OCI-LY1 (cell line): Measurements from ENCODE around the gene YPEL5.
A peak's percentile ranks its signal among the peaks of the same experiment; 100 is the strongest.

Experiments
- H2AFZ ChIP-seq: fragments of 200-600 bp; sonication (generic), shearing (Covaris generic); 2 replicates; pipeline ENCODE4 v1.6.0; 2014; ENCODE audit warnings: antibody characterized with exemption, mild to moderate bottlenecking, low read length
- H3F3A ChIP-seq: fragments of 200-600 bp; sonication (generic), shearing (Covaris generic); 2 replicates; pipeline ENCODE4 v1.6.0; 2014; ENCODE audit warnings: mild to moderate bottlenecking, antibody characterized with exemption, low read length, moderate library complexity; ENCODE audit not compliant: insufficient read depth
- H3K27ac ChIP-seq: fragments of 200-600 bp; sonication (generic); 2 replicates; pipeline ENCODE4 v1.5.1; 2014; ENCODE audit warnings: low read length, mixed run types, mild to moderate bottlenecking, low read depth; ENCODE audit not compliant: poor library complexity, severe bottlenecking
- H3K27me3 ChIP-seq: fragments of 200-600 bp; sonication (generic); 2 replicates; pipeline ENCODE4 v1.6.0; 2014; ENCODE audit warnings: antibody characterized with exemption, mild to moderate bottlenecking, low read length, moderate library complexity; ENCODE audit not compliant: insufficient read depth
- H3K36me3 ChIP-seq: fragments of 200-600 bp; sonication (generic); 2 replicates; pipeline ENCODE4 v1.6.1; 2014; ENCODE audit warnings: mild to moderate bottlenecking, antibody characterized with exemption, low read length, moderate library complexity, mixed read lengths; ENCODE audit not compliant: insufficient read depth
- H3K4me1 ChIP-seq: fragments of 200-600 bp; sonication (generic); 2 replicates; pipeline ENCODE4 v1.5.1; 2014; ENCODE audit warnings: mild to moderate bottlenecking, low read length, moderate library complexity; ENCODE audit not compliant: insufficient read depth, severe bottlenecking
- H3K4me2 ChIP-seq: fragments of 200-600 bp; sonication (generic), shearing (Covaris generic); 2 replicates; pipeline ENCODE4 v1.6.1; 2014; ENCODE audit warnings: low read length
- H3K4me3 ChIP-seq: fragments of 200-600 bp; sonication (generic); 2 replicates; pipeline ENCODE4 v1.5.1; 2014; ENCODE audit warnings: low read length, low read depth, mild to moderate bottlenecking, mixed read lengths; ENCODE audit not compliant: poor library complexity, severe bottlenecking
- H3K79me2 ChIP-seq: fragments of 200-600 bp; shearing (Covaris generic); 2 replicates; pipeline ENCODE4 v1.6.1; 2016; ENCODE audit warnings: mixed run types, low read length, mixed read lengths; ENCODE audit not compliant: insufficient read depth
- H3K9ac ChIP-seq: fragments of 200-600 bp; sonication (generic), shearing (Covaris generic); 2 replicates; pipeline ENCODE4 v1.6.1; 2014; ENCODE audit warnings: mild to moderate bottlenecking, low read length, mixed read lengths
- H3K9me2 ChIP-seq: fragments of 200-600 bp; sonication (generic), shearing (Covaris generic); 2 replicates; pipeline ENCODE4 v1.6.1; 2014; ENCODE audit warnings: low read depth, mild to moderate bottlenecking, low read length, mixed read lengths
- H3K9me3 ChIP-seq: fragments of 200-600 bp; shearing (Covaris generic); 2 replicates; pipeline ENCODE4 v1.6.1; 2014; ENCODE audit warnings: low read length, mixed read lengths
- H4K20me1 ChIP-seq: fragments of 200-600 bp; sonication (generic), shearing (Covaris generic); 2 replicates; pipeline ENCODE4 v1.6.0; 2016; ENCODE audit warnings: mild to moderate bottlenecking, low read length; ENCODE audit not compliant: insufficient read depth
- EZH2 ChIP-seq: fragments of 200-600 bp; sonication (generic), shearing (Covaris generic); IDR thresholded peaks from 2 replicates; pipeline ENCODE4 v1.8.0; 2017; ENCODE audit warnings: borderline replicate concordance, mixed run types, mild to moderate bottlenecking, antibody characterized with exemption, low read length, moderate library complexity, mixed read lengths
- TF ChIP-seq, protein P1 (sequence below): fragments of 200-600 bp; sonication (generic), shearing (Covaris generic); IDR thresholded peaks from 2 replicates; pipeline ENCODE4 v1.5.1; 2017; ENCODE audit warnings: mild to moderate bottlenecking, antibody characterized with exemption, low read length, moderate library complexity, mixed read lengths

Gene YPEL5

DNA sequence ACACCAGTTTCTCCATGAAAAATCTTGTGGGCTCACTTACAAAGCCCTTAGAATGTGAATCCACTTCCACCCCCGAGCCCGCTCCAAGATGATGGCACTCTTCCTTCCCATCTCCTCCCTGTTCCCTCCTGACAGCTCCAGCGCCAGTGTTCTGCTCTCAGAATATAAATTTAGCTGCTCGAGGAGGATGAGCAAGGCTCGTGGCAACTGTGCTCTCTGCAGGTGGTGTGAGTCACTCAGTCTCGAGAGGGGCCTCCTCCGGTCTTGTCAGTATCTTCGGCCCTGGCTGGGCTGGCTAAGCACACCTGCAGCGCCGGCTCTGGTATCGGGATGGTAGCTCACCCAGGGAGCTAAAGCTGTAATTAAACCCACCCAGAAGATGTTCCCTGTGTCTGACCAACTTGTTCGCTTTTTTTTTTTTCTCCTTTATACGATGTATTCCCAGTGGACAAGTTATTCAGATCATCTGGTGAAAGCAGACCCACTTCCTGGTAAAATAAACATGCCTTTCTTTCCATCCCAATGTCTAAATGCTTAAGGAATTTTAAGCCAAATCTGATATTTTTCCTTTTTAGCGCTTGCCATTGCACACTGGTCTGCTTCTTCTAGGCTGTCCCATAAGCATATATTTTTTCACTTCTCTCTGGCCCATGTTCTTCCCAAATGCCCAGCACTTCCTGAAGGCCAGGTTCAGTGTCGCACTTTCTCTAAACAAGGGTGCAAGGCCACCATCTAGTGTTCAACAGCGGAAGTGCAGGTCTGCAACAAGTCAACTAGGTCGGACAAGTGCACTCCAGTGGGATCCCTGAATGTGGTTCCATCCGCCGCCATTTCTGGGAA lies 31.4 kb upstream of the YPEL5 start:
- no peak for TF ChIP-seq EZH2
- TF ChIP-seq, protein P1, sequence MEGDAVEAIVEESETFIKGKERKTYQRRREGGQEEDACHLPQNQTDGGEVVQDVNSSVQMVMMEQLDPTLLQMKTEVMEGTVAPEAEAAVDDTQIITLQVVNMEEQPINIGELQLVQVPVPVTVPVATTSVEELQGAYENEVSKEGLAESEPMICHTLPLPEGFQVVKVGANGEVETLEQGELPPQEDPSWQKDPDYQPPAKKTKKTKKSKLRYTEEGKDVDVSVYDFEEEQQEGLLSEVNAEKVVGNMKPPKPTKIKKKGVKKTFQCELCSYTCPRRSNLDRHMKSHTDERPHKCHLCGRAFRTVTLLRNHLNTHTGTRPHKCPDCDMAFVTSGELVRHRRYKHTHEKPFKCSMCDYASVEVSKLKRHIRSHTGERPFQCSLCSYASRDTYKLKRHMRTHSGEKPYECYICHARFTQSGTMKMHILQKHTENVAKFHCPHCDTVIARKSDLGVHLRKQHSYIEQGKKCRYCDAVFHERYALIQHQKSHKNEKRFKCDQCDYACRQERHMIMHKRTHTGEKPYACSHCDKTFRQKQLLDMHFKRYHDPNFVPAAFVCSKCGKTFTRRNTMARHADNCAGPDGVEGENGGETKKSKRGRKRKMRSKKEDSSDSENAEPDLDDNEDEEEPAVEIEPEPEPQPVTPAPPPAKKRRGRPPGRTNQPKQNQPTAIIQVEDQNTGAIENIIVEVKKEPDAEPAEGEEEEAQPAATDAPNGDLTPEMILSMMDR, result peak; percentile 94
- Histone ChIP-seq H2AFZ (no peak overlapping the region), H3K4me2 (no peak overlapping the region), H3K36me3 (no peaks in the 10 kb centered on the region), H3K9me3 (no peaks in the 10 kb centered on the region), H3K79me2 (no peaks in the 10 kb centered on the region), H3K4me3 (no peak overlapping the region), H3K27me3 (no peaks in the 10 kb centered on the region), H4K20me1 (no peaks in the 10 kb centered on the region), H3K4me1 (peaks cover 5% of the 10 kb centered on the region), H3K9ac (no peak overlapping the region), H3K27ac (no peak overlapping the region), H3F3A (no peaks in the 10 kb centered on the region), H3K9me2 (no peaks in the 10 kb centered on the region)

DNA sequence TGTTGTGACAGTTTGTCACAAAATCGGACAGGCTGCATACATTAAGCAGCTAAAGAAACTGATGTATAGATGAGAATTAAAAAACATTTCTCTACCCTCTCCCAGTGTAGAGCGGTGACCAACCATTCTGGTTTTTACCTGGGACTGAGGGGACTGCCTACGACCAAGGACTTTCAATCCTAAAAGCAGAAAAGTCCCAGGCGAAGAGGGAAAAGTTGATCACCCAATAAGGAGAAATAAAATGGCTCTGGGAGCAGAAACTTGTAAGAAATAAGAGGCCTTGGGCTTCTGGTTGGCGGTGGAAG lies 30.9 kb upstream of the YPEL5 start:
- H3K79me2 ChIP-seq, result no peaks in the 10 kb centered on the region
- peaks cover 5% of the 10 kb centered on the region for H3K4me1 ChIP-seq
- H3K27me3 ChIP-seq, result no peaks in the 10 kb centered on the region
- no peaks in the 10 kb centered on the region for H4K20me1 ChIP-seq
- H3K9ac ChIP-seq, result no peak overlapping the region
- H3F3A ChIP-seq, result no peaks in the 10 kb centered on the region
- H3K27ac ChIP-seq, result no peak overlapping the region
- H3K4me3 ChIP-seq, result no peak overlapping the region
- TF ChIP-seq, protein P1, result no peak
- no peak for TF ChIP-seq EZH2
- H3K9me3 ChIP-seq, result no peaks in the 10 kb centered on the region
- no peaks in the 10 kb centered on the region for H3K36me3 ChIP-seq
- H3K9me2 ChIP-seq, result no peaks in the 10 kb centered on the region
- H2AFZ ChIP-seq, result no peak overlapping the region
- no peak overlapping the region for H3K4me2 ChIP-seq

DNA sequence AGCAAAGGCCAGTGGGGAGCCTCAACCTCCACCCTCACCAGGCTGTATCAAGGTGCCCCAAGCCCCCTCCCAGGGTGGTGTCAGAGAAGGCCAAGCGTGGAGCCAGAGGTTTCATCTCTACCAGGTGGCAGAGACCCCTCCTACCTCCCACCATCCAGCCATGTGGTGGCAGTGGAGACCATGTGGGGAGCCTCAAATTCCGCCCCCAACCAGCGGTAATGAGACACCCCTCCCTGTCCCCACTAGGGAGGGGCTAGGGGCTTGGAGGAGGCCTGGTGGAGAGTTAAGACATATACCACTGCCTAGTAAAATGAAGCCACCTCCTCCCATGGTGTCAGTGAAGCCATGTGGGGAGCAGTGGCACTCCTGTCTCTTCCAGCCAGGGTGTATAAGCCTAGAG lies 24.4 kb upstream of the YPEL5 start:
- no peaks in the 10 kb centered on the region for H3K4me1 ChIP-seq
- no peaks in the 10 kb centered on the region for H4K20me1 ChIP-seq
- no peak overlapping the region for H3K4me2 ChIP-seq
- TF ChIP-seq, protein P1, result no peak
- TF ChIP-seq EZH2, result no peak
- H3K9ac ChIP-seq, result no peak overlapping the region
- H3K9me2 ChIP-seq, result no peaks in the 10 kb centered on the region
- H3K9me3 ChIP-seq, result no peaks in the 10 kb centered on the region
- no peak overlapping the region for H3K27ac ChIP-seq
- no peaks in the 10 kb centered on the region for H3F3A ChIP-seq
- H3K36me3 ChIP-seq, result no peaks in the 10 kb centered on the region
- H3K4me3 ChIP-seq, result no peak overlapping the region
- no peak overlapping the region for H2AFZ ChIP-seq
- no peaks in the 10 kb centered on the region for H3K27me3 ChIP-seq
- no peaks in the 10 kb centered on the region for H3K79me2 ChIP-seq
